LoVo (cell line): ENCODE results near the gene HDDC2.

ENCODE experiments used
- DNase-seq: peaks from one replicate; pipeline ENCODE4 v3.0.0-alpha.2; 2016; ENCODE audit warnings: low spot score

Gene HDDC2

GRCh38 chr6:125233202-125233601 is 68.6 kb downstream of the HDDC2 start:
- peak; percentile 47 for DNase-seq

DNA sequence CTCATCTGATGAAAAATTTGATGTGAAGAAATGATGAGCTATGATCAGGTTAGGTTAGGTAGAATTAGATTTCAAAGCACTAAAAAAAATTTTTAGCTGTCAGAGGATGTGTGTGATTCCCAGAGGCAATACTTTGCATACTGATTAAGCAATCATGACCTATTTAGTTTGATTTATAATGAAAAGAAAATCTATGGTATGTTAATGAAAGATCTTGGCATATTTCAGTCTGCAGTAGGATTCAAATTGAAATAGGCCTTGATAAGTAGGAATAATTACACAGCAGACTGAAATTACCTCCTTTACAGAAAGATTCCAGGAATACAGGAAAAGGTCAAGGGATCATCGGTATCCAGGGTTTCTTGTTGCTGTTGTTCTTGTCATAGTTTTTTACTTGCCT is 69.3 kb downstream of the HDDC2 start:
- DNase-seq, result no peak

DNA sequence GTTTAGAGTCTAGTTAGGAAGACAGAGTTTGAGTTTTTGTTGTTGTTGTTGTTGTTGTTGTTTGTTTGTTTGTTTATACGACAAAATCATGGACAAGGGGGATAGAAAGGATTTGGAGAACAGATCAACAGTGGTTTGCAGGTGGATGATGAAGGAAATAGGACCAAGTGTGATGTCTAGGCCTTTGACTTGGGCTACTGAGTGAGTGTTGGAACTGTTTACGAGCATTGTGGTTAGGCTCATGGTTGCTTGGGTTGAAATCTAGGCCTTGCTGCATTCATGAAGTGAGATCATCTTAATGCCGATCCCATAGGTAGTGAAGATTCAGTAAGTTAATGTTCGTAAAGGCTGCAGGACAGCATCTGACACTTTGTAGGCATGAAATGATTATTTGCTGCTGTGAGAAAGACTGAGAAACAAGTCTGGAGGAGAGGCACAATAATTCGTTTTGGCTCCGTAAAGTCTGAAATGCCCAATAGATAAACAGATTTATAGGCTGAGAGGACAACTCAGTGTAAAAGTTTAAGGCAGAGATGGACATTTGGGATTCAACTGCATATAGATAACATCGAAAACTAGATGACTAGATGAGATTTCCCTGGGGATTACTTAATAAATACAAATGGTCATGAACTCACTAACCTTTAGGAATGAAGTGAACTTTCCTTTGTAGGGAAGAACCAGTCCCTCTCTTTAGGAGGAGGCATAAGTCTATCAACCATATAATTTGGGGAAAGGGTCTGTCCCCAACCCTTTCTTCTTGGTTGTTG is 70.0 kb downstream of the HDDC2 start:
- DNase-seq, result peak; percentile 46

DNA sequence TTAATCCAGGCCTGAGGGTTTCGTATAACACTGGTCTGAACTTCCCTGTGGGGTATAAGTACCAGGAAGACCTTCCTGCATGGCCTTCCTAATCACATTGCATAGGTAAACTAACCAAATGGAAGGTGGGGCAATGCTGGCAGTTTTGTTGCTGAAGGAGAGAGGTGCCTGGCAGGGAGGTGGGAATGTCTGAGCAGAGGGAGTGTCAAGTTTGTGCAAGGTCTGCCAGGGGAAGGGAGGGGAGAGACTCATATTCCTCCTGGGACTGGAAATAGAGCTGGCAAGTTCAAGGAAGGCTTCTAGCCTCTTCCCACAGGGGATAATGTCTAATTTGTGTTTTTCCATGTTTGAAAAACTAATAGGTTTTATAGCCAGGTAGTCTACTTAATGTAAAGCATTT is 70.6 kb downstream of the HDDC2 start:
- peak; percentile 65 for DNase-seq

DNA sequence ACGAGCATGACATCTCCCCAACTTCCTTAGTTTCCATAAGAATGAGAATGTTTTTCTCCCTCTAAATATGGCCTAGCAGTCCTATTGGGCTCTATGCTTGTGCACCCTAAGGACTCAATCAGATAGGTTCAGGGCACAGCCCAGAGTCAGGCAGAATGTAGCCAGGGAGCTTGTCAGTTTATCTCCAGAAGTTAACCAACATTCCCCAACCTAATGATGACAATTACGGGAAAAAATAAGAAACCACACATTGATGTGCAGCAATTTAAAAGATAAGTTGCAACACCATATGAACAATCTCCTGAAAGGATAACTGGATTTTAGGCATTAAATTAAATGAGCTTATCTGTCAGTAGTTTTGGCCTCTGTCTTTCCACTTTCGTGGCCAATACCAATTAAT is 71.1 kb downstream of the HDDC2 start:
- no peak for DNase-seq

DNA sequence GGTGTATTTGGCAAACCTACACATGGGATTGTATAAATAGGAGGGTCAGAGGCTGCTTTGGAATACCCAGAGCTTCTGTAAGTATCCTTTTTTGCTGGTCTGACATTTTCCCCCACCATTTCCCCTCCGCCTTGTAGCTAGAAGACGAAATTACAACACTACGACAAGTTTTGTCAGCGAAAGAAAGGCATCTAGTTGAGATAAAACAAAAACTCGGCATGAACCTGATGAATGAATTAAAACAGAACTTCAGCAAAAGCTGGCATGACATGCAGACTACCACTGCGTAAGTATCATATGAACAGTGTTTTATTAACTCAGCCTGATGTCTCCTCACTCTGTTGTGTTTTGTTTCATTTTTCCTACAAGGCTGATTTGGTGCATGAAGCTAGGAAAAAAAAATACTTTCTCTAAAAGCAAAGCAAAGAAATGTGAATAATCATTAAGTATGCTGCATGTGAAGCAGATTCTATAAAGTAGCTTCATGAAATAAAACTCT is 72.7 kb downstream of the HDDC2 start:
- DNase-seq, result no peak

DNA sequence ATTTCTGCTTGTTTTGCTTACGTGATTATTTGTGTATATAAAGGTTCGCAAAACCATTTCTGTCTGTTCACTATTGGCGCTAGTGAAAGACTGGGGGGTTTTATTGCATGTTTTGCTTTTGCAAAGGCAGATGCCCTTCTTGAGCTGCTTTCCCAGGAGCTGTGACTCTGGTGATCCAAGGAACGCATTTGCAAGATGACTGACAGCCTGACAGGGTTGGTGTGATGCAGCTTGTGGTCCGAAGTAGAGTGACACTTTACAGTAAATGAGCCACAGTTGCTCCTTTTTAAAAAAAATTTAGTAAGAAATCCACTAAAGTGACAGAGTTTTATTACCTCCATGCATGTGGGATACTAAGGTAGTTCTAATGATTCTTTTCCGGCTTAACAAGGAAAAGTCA is 74.5 kb downstream of the HDDC2 start:
- no peak for DNase-seq
